ENCODE data around the gene AHCYL1. TPM values are rescaled to one million over a fixed set of nuclear protein-coding genes. Genes with fewer than 3 reads are reported as not detected.

The AHCYL1 gene
- total RNA-seq, 2 donors from 2014 or later, result 37.4 to 69.3 TPM

DNA sequence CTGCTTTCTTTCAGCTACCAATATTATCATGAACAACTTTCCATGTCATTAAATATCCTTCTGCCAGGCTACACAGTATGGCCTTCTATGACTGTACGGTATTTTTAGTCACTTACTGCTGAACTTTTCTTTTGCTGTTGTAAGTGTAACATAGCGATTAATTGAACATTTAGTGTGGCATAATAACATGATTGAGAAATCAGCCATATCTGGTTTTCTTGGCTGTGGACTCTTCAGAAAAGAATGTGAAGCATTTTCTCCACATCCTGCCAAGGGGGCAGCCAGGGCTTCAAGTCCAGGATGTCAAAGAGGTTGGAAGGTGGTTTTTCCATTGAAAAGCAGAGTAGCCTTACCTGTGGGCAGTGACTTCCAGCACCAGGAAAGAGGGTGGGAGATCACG, 8.8 kb upstream of the AHCYL1 start:
- no peak for ATAC-seq (ENCODE audit: insufficient number of reproducible peaks, low FRiP score, low read depth)
- no peaks in the 10 kb centered on the region for H3K9me3 ChIP-seq
- DNase-seq (ENCODE audit: low spot score), result no peak

GRCh38 chr1:109976762-109977161, 7.8 kb upstream of the AHCYL1 start:
- DNase-seq (ENCODE audit: low spot score), result no peak
- peaks cover 3 to 28% of the 10 kb centered on the region in 2 donors for H3K4me1 ChIP-seq (ENCODE audit: control insufficient read depth in 1 of 2, low read depth in 2 of 2)
- no peaks in the 10 kb centered on the region for H3K36me3 ChIP-seq
- no peak for TF ChIP-seq CTCF (IDR thresholded peaks at IDR 0.05)
- no peaks in the 10 kb centered on the region for H3K27me3 ChIP-seq (replicated peaks; ENCODE audit: insufficient read depth)
- H3K27ac ChIP-seq, result no peak overlapping the region
- no peaks in the 10 kb centered on the region for H3K9me3 ChIP-seq
- no peak for ATAC-seq (ENCODE audit: insufficient number of reproducible peaks, low FRiP score, low read depth)
- H3K4me3 ChIP-seq, result no peak overlapping the region

More for the DNA sequence above, 8.8 kb upstream of the AHCYL1 start:
- Histone ChIP-seq H3K27me3 (replicated peaks; ENCODE audit: insufficient read depth) (no peaks in the 10 kb centered on the region), H3K4me3 (no peak overlapping the region), H3K27ac (no peak overlapping the region), H3K4me1 (ENCODE audit: control insufficient read depth in 1 of 2, low read depth in 2 of 2) (peaks cover 3 to 25% of the 10 kb centered on the region in 2 donors), H3K36me3 (no peaks in the 10 kb centered on the region)
- no peak for TF ChIP-seq CTCF (IDR thresholded peaks at IDR 0.05)

DNA sequence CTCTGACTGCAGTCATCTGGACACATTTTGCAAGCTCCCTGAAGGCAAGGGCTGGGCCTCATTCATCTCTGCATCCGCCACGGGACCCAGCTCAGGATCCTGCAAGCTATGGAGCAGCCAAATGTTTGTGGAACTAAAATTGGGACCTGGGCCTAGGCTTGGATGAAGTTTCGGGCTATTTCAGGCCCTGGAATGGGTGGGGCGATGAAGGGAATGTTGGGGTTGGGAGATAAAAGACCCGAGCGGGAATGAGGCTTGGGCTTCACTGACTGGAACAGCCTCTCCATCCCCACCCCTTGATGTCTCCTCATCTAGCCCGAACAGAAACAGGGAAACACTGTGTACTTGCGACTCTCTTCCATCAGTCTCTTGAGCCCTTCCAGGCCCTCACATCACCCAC, 7.3 kb upstream of the AHCYL1 start:
- Histone ChIP-seq H3K9me3 (no peaks in the 10 kb centered on the region), H3K4me1 (ENCODE audit: control insufficient read depth in 1 of 2, low read depth in 2 of 2) (peaks cover 3 to 28% of the 10 kb centered on the region in 2 donors), H3K27me3 (replicated peaks; ENCODE audit: insufficient read depth) (no peaks in the 10 kb centered on the region), H3K27ac (no peak overlapping the region), H3K4me3 (no peak overlapping the region), H3K36me3 (no peaks in the 10 kb centered on the region)
- no peak for DNase-seq (ENCODE audit: low spot score)
- TF ChIP-seq CTCF (IDR thresholded peaks at IDR 0.05), result no peak
- no peak for ATAC-seq (ENCODE audit: insufficient number of reproducible peaks, low FRiP score, low read depth)

DNA sequence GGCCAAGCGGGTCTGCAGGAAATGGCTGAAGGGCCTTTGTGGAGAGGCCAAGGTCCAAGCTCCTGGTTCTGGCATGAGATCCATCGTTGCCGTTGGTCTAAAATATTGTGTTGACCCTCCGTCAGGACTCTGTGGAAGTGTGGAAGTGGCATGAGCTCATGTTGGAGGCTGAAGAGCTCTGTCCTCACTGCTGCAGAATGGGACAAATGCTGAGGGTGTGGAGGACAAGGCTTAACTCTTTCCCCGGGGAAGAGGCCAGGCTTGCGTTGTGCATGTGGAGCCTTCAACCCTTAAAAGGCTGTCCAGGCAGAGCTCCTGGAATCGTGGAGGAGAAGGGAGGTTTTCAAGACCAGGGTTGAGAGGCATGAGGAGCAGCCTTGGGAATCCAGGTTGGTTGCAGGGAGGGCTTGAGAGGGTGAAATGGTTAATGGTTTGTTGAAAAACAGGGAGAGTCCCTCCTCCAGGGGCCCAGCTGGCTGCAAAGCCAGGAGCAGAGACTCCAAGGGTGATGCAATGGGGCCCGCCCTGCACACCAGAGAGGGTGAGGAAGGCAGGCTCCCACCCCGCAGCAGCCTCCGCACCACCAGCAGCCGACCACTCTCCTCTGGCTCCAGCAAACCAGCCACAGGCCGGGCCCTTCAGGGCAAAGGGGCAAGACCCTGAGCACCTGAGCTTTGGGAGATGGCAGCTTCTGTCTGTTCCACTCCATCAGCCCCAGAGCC, 6.7 kb upstream of the AHCYL1 start:
- no peaks in the 10 kb centered on the region for H3K9me3 ChIP-seq
- H3K36me3 ChIP-seq, result no peaks in the 10 kb centered on the region
- TF ChIP-seq CTCF (IDR thresholded peaks at IDR 0.05), result no peak
- H3K27ac ChIP-seq, result no peak overlapping the region
- DNase-seq (ENCODE audit: low spot score) (no peak), ATAC-seq (ENCODE audit: insufficient number of reproducible peaks, low FRiP score, low read depth) (no peak)
- no peaks in the 10 kb centered on the region for H3K27me3 ChIP-seq (replicated peaks; ENCODE audit: insufficient read depth)
- peaks cover 3 to 28% of the 10 kb centered on the region in 2 donors for H3K4me1 ChIP-seq (ENCODE audit: control insufficient read depth in 1 of 2, low read depth in 2 of 2)
- H3K4me3 ChIP-seq, result no peak overlapping the region

DNA sequence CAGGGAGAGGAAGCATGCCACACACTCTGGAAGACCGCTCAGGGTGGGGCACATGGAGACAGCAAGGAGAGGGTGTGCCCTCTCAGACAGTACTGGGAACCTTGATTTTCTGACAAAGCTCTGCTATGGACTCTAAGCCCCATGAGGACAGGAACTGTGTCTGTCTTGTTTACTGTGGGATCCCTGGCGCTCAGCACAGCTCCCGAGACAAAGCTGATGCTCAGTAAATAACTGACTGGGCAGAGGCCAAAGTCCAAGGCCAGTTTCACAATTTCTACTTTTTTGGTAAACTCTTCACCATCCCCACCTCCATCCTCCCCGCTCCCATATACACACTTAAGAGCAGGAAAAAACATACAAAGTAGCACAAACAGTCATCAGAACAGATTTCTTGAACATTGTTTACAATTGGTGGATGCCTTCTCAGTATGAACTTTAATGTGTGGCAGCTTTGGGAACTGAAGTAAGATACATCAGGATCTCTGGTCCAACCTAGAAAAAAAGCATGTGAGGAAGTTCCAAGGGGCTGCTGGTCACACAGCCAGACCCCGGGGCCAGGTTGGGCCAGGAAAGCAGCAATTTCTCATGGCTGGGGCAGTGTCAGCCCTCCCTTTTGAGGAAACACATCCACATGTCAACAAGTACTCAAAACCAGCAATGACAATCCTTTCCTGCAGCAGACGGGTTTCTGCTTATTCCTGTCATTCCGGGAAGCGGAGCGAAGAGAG, 5.6 kb upstream of the AHCYL1 start:
- ATAC-seq (ENCODE audit: insufficient number of reproducible peaks, low FRiP score, low read depth), result no peak
- Histone ChIP-seq H3K27ac (no peak overlapping the region), H3K4me3 (no peak overlapping the region), H3K27me3 (replicated peaks; ENCODE audit: insufficient read depth) (no peaks in the 10 kb centered on the region), H3K9me3 (no peaks in the 10 kb centered on the region), H3K4me1 (ENCODE audit: control insufficient read depth in 1 of 2, low read depth in 2 of 2) (peaks cover 5 to 36% of the 10 kb centered on the region in 2 donors), H3K36me3 (no peaks in the 10 kb centered on the region)
- no peak for TF ChIP-seq CTCF (IDR thresholded peaks at IDR 0.05)
- no peak for DNase-seq (ENCODE audit: low spot score)
